ENCODE measurements around the gene EXPH5.

The EXPH5 gene

DNA sequence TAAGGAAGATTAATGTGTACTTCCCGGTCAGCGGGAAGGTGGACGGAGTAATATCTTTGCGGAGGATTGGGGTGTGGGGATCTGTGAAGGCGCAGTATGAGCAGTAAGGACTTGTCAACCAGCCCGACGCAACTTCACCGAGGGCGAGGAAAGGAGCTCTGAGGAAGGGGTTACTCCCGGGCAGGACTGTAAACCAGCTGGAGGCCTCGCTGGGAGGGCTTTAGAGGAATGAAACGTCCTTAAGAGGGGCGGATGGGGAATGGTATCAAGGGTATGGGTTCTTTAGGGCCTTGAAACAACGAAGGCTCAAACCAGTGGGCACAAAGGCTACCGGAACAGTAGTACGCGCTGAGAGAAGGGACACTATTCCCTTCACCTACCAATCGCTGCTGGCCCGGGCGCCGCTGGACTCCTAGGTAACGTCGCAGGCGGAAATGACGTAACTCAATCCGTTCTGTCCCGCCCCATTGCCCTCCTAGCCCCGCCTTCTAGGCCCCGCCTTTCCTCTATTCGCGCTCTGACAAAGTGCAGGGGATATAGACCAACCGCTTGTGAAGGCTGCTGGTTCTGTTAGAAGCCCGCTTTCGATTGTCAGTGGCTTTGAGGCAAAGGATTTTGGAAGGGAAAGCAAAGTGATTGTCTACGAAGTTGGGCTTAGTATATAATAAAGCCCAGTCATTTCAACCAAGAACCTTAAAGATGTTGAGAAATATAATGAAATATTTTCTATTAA lies 126.3 kb downstream of the EXPH5 start, which contains the start of gene C11orf65:
Gene C11orf65, minus strand, starts transcription at position 439 of the 733 bp plus-strand sequence. CDS start 5,970 bp downstream, outside the sequence.
- Histone ChIP-seq H3K9ac (ENCODE audit: low read depth, low read length) (peak within 1 kb of the TSS; percentile 69), H3K4me1 (ENCODE audit: insufficient read depth, low read length) (no peaks in the 10 kb centered on the region)

DNA sequence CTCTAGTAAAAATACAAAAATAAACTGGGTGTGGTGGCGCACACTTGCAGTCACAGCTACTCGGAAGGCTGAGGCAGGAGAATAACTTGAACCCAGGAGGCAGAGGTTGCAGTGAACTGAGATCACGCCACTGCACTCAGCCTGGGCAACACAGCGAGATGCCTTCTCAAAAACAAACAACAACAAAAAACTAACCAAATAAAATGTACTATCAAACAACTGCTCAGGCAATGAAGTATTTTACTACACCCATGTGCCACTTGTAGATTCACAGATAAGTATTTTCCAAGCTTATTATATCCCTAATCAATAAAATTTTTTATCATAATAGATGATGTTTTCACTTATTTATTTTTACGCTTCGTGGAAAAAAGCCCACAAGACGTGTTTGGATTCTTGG lies 127.2 kb downstream of the EXPH5 start:
- Histone ChIP-seq H3K36me3 (ENCODE audit: insufficient read depth, low read length) (no peaks in the 10 kb centered on the region), H3K9ac (ENCODE audit: low read depth, low read length) (peak overlapping the region; percentile 69)

More for the DNA sequence above, 126.3 kb downstream of the EXPH5 start, which contains the start of gene C11orf65:
- Histone ChIP-seq H3K9me3 (ENCODE audit: control insufficient read depth, insufficient read depth, low read length) (no peaks in the 10 kb centered on the region), H3K36me3 (ENCODE audit: insufficient read depth, low read length) (no peaks in the 10 kb centered on the region)

More for the DNA sequence above, 127.2 kb downstream of the EXPH5 start:
- Histone ChIP-seq H3K4me1 (ENCODE audit: insufficient read depth, low read length) (no peaks in the 10 kb centered on the region), H3K9me3 (ENCODE audit: control insufficient read depth, insufficient read depth, low read length) (no peaks in the 10 kb centered on the region)
